Umbilical cord (tissue), 2 donors: ENCODE measurements around the gene NCAN. TPM values are rescaled to one million over a fixed set of nuclear protein-coding genes. Genes with fewer than 3 reads are reported as not detected.

Experiments used
- DNase-seq: peaks from one replicate; pipeline ENCODE4 v3.0.0-alpha.2; 2015; ENCODE audit warnings: low spot score
- total RNA-seq: library from RNA; depleted of rRNA; stranded (reverse); fragments of >200 nt; gene quantifications from one replicate; pipeline ENCODE4 v1.2.3, GENCODE V29; 2014; ENCODE audit warnings: low replicate concordance; ENCODE audit not compliant: insufficient read depth

The NCAN gene
- total RNA-seq, 1 donor from 2014 or later = 0.72 TPM

DNA sequence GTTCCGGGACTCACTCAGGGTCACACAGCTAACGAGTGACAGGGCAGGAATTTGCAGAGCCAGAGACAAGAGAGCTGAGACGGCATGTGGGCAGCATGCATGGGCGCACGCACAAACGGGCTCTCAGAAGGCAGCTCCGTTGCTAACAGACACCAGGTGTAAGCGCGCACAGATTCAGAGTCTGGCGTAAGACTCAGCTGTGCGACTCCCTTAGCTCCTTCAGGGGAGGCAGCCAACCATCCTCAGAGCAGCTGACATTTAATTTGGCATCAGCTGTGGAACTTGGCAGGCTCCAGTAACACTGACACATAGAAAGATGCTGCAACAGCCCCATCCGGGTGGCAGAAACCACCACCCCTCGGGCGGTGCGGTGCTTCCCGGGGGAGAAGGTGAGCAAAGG lies 68.8 kb downstream of the NCAN start:
- no peak for DNase-seq

DNA sequence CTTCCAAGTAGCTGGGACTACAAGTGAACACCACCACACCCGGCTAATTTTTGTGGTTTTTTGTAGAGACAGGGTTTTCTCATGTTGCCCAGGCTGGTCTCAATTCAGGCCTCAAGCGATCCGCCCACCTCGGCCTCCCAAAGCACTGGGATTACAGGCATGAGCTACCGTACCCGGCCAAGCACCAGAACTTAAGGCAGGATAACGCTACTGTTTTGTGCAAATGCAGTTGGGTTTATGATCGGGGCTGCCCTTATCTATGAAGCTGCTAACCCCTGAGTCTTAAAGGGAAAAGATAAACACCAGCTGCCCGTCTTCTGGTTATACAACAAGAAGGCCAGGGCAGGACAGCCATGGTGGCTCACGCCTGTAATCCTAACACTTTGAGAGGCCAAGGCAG lies 73.9 kb downstream of the NCAN start:
- no peak for DNase-seq

DNA sequence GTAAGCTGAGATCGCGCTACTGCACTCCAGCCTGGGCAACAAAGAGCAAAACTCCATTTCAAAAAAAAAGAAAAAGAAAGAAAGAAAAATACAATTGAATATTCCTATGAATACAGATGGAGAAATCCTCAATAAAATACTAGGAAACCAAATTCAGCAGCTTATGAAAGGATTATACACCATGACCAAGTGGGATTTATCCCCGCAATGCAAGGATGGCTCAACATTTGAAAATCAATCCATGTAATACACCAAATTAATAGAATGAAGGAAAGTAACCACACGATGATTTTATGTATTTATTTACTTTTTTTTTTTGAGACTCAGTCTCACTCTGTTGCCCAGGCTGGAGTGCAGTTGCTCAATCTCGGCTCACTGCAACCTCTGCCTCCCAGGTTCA lies 80.8 kb downstream of the NCAN start:
- DNase-seq = no peak

DNA sequence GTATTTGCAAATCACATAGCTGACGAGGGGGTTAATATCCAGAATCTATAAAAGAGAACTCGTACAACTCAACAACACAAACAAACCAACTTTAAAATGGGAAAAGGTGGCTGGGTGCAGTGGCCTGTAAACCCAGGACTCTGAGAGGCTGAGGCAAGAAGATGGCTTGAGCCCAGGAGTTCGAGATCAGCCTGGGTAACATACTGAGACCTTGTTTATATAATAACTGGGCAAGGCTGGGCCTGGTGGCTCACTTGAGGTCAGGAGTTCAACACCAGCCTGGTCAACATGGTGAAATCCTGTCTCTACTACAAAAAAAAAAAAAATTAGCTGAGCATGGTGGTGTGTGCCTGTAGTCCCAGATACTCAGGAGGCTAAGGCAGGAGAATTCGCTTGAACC lies 83.2 kb downstream of the NCAN start:
- no peak for DNase-seq

DNA sequence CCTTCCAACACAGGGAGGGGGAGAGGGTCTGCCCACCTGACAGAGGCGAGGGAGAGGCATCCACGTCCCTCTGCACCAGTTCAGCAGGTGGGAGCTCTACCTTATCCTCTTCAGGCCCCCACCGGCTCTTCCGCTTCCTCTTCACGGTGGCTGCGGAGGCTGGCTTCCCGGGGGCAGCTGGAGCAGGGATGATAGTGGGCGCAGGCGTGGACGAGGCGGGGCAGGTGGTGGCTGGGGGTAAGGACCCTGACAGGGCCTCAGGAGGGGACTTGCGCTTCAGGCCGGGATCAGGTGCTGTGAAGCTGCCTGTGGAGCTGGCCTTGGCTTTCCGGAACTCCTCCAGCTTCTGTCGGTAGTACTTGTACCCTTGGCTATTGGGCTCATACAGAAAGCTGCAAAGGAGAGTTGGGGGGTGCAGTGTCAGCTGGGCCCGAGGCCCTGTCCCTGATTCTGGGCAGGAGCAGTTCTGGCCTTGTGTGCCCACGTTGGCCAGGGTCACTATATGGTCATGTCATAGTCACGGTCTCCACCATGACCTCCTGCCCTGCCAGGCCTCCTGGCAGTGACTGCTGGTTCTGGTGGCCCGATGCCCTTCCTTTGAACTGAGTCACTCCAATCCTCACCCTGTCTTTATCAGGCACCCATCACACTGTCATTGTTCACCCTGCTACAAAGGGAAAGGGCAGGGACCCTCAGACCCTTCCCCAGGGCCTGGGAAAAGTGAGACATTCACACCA lies 85.4 kb downstream of the NCAN start:
- no peak for DNase-seq

DNA sequence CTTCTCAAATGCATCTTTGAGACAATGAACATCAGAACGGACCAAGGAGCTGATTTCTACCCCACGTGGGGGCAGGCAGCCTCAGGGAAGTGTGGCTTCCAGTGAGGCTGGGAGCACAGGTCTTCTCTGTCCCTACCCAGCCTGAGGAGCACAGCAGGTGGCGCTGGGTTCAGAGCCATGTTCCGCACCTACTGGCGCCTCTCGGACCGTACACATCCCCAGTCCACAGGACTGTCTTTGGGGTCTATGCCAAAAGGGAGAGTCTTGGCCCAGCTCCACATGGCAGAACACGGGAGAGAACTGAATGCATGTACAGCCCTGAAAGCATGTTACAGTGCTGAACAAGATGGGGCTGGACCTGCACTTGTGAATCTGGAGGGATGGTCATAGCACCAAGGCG lies 86.0 kb downstream of the NCAN start:
- DNase-seq = no peak

DNA sequence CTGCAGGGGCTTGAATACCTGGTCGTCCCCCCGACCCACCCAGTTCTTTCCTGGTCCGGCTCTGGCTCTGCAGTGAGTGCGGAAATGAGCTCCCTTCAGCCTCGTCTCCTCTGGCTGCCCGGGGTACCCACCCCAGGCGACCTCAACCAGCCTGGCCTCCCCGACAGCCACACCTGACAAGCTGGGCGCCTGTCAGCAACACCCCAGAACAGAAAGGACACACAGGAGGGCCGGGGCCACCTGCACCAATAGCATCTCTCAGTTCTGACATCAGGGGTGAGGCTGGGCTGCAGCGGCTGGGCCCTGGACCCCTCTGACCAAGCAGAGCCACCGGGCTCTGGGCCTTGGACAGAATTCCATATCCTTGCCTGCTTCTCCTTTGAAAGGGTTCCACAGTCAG lies 88.9 kb downstream of the NCAN start:
- no peak for DNase-seq

Other genes starting within 250 kb of the NCAN start
- 32.7 TPM for gene SUGP2, start 178.4 kb upstream of the NCAN start, total RNA-seq
- gene ARMC6, start 178.4 kb upstream of the NCAN start, total RNA-seq = 19.3 TPM
- gene SLC25A42, start 148.0 kb upstream of the NCAN start, total RNA-seq = 13.2 TPM
- 6.7 TPM for gene TMEM161A, start 73.5 kb upstream of the NCAN start, total RNA-seq
- gene MEF2B, start 41.7 kb upstream of the NCAN start, total RNA-seq = 0.72 TPM
- 15.4 TPM for gene BORCS8, start 19.8 kb upstream of the NCAN start, total RNA-seq
- gene RFXANK, start 19.7 kb upstream of the NCAN start, total RNA-seq = 42.9 TPM
- gene NR2C2AP, start 8.5 kb upstream of the NCAN start, total RNA-seq = 4.8 TPM
- gene TM6SF2, start 61.3 kb downstream of the NCAN start, total RNA-seq = 10.8 TPM
- gene SUGP1, start 108.6 kb downstream of the NCAN start, total RNA-seq = 27.0 TPM
- 20.7 TPM for gene MAU2, start 108.9 kb downstream of the NCAN start, total RNA-seq
- 10.4 TPM for gene GATAD2A, start 193.7 kb downstream of the NCAN start, total RNA-seq